ENCODE data around the gene SV2C. TPM values are rescaled to one million over a fixed set of nuclear protein-coding genes. Genes with fewer than 3 reads are reported as not detected.

SV2C gene
- total RNA-seq, 1 donor = not detected

GRCh38 chr5:76152161-76152560, 69.0 kb downstream of the SV2C start:
- Histone ChIP-seq H3K4me2 (ENCODE audit: insufficient read depth, low read length) (no peak overlapping the region), H3K9me3 (ENCODE audit: low read depth, low read length) (no peaks in the 10 kb centered on the region), H3K4me1 (ENCODE audit: insufficient read depth, low read length) (no peaks in the 10 kb centered on the region), H3K27ac (ENCODE audit: low read depth, low read length) (no peak overlapping the region), H3K27me3 (ENCODE audit: insufficient read depth, low read length) (no peaks in the 10 kb centered on the region), H3K4me3 (ENCODE audit: insufficient read depth, low read length) (no peak overlapping the region), H4K20me1 (ENCODE audit: insufficient read depth, low read length) (no peaks in the 10 kb centered on the region), H3K79me2 (ENCODE audit: insufficient read depth, low read length) (no peaks in the 10 kb centered on the region), H2AFZ (ENCODE audit: low read length) (no peak overlapping the region), H3K36me3 (ENCODE audit: insufficient read depth, low read length) (no peaks in the 10 kb centered on the region)
- TF ChIP-seq CTCF (IDR thresholded peaks at IDR 0.05; ENCODE audit: extremely low read depth, low read depth, low read length) = no peak
- DNase-seq (ENCODE audit: insufficient read length, low spot score, missing footprints) = no peak

- H4K20me1 ChIP-seq (ENCODE audit: insufficient read depth, low read length) = no peaks in the 10 kb centered on the region
- no peaks in the 10 kb centered on the region for H3K9me3 ChIP-seq (ENCODE audit: low read depth, low read length)
- no peak overlapping the region for H3K4me2 ChIP-seq (ENCODE audit: insufficient read depth, low read length)
- H3K27me3 ChIP-seq (ENCODE audit: insufficient read depth, low read length) = no peaks in the 10 kb centered on the region
- H2AFZ ChIP-seq (ENCODE audit: low read length) = no peak overlapping the region
- H3K27ac ChIP-seq (ENCODE audit: low read depth, low read length) = no peak overlapping the region
- H3K79me2 ChIP-seq (ENCODE audit: insufficient read depth, low read length) = no peaks in the 10 kb centered on the region
- no peak for TF ChIP-seq CTCF (IDR thresholded peaks at IDR 0.05; ENCODE audit: extremely low read depth, low read depth, low read length)
- no peaks in the 10 kb centered on the region for H3K36me3 ChIP-seq (ENCODE audit: insufficient read depth, low read length)
- H3K4me1 ChIP-seq (ENCODE audit: insufficient read depth, low read length) = no peaks in the 10 kb centered on the region
- no peak for DNase-seq (ENCODE audit: insufficient read length, low spot score, missing footprints)
- no peak overlapping the region for H3K4me3 ChIP-seq (ENCODE audit: insufficient read depth, low read length)
These were observed 69.5 kb downstream of the SV2C start for GRCh38 chr5:76152700-76153099.

GRCh38 chr5:76153271-76153670, 70.1 kb downstream of the SV2C start:
- Histone ChIP-seq H3K36me3 (ENCODE audit: insufficient read depth, low read length) (no peaks in the 10 kb centered on the region), H3K27ac (ENCODE audit: low read depth, low read length) (no peak overlapping the region), H3K4me3 (ENCODE audit: insufficient read depth, low read length) (no peak overlapping the region), H3K27me3 (ENCODE audit: insufficient read depth, low read length) (no peaks in the 10 kb centered on the region), H3K79me2 (ENCODE audit: insufficient read depth, low read length) (no peaks in the 10 kb centered on the region), H4K20me1 (ENCODE audit: insufficient read depth, low read length) (no peaks in the 10 kb centered on the region), H3K4me2 (ENCODE audit: insufficient read depth, low read length) (no peak overlapping the region), H3K9me3 (ENCODE audit: low read depth, low read length) (no peaks in the 10 kb centered on the region), H3K4me1 (ENCODE audit: insufficient read depth, low read length) (no peaks in the 10 kb centered on the region), H2AFZ (ENCODE audit: low read length) (no peak overlapping the region)
- DNase-seq (ENCODE audit: insufficient read length, low spot score, missing footprints) = no peak
- TF ChIP-seq CTCF (IDR thresholded peaks at IDR 0.05; ENCODE audit: extremely low read depth, low read depth, low read length) = no peak

- Histone ChIP-seq H3K4me2 (ENCODE audit: insufficient read depth, low read length) (no peak overlapping the region), H3K4me1 (ENCODE audit: insufficient read depth, low read length) (no peaks in the 10 kb centered on the region), H3K27ac (ENCODE audit: low read depth, low read length) (no peak overlapping the region), H4K20me1 (ENCODE audit: insufficient read depth, low read length) (no peaks in the 10 kb centered on the region), H3K9me3 (ENCODE audit: low read depth, low read length) (no peaks in the 10 kb centered on the region), H2AFZ (ENCODE audit: low read length) (no peak overlapping the region), H3K36me3 (ENCODE audit: insufficient read depth, low read length) (no peaks in the 10 kb centered on the region), H3K4me3 (ENCODE audit: insufficient read depth, low read length) (no peak overlapping the region), H3K79me2 (ENCODE audit: insufficient read depth, low read length) (no peaks in the 10 kb centered on the region), H3K27me3 (ENCODE audit: insufficient read depth, low read length) (no peaks in the 10 kb centered on the region)
- DNase-seq (ENCODE audit: insufficient read length, low spot score, missing footprints) = no peak
- no peak for TF ChIP-seq CTCF (IDR thresholded peaks at IDR 0.05; ENCODE audit: extremely low read depth, low read depth, low read length)
These were observed 71.0 kb downstream of the SV2C start for GRCh38 chr5:76154009-76154690.
